Stimulated activated CD8-positive, alpha-beta memory T cell treated with anti-CD3 and anti-CD28 coated beads, Interleukin-4, amount 100 ng/mL, for 4 hours (primary cell): ENCODE data around the gene XK.
A peak's percentile ranks its signal among the peaks of the same experiment; 100 is the strongest.

Experiments
- DNase-seq, 2 donors: peaks; one replicate each; pipeline ENCODE4 v3.0.0-alpha.2; 2020; ENCODE audit warnings: low read depth in 2 of 2, low spot score in 1 of 2

Gene XK

GRCh38 chrX:37679230-37679629 lies 6.4 kb upstream of the XK start:
- DNase-seq = no peak

- no peak for DNase-seq
Observed at GRCh38 chrX:37679888-37680287, 5.7 kb upstream of the XK start.

- DNase-seq = no peak
Observed at GRCh38 chrX:37684426-37684825, 1.2 kb upstream of the XK start.

- no peak for DNase-seq
Observed at GRCh38 chrX:37684973-37685372, 618 bp upstream of the XK start.

- no peak for DNase-seq
Observed at GRCh38 chrX:37686369-37686995, 891 bp downstream of the XK start.

- no peak for DNase-seq
Observed at GRCh38 chrX:37686996-37687395, 1.4 kb downstream of the XK start.

GRCh38 chrX:37690119-37690518 lies 4.5 kb downstream of the XK start:
- DNase-seq = no peak

GRCh38 chrX:37692918-37693317 lies 7.3 kb downstream of the XK start:
- DNase-seq = no peak

GRCh38 chrX:37697169-37697760 lies 11.7 kb downstream of the XK start:
- no peak for DNase-seq

- DNase-seq = no peak
Observed at GRCh38 chrX:37701588-37701987, 16.0 kb downstream of the XK start.

- no peak for DNase-seq
Observed at GRCh38 chrX:37711991-37712390, 26.4 kb downstream of the XK start.

- DNase-seq = no peak
Observed at GRCh38 chrX:37712458-37712857, 26.9 kb downstream of the XK start.

- DNase-seq = no peak
Observed at GRCh38 chrX:37714479-37714878, 28.9 kb downstream of the XK start.

GRCh38 chrX:37716602-37717001 lies 31.0 kb downstream of the XK start:
- DNase-seq = no peak

GRCh38 chrX:37717708-37718107 lies 32.1 kb downstream of the XK start:
- no peak for DNase-seq

- DNase-seq = no peak
Observed at GRCh38 chrX:37722595-37722994, 37.0 kb downstream of the XK start.

GRCh38 chrX:37726346-37726745 lies 40.8 kb downstream of the XK start:
- no peak for DNase-seq

GRCh38 chrX:37745354-37745753 lies 59.8 kb downstream of the XK start:
- DNase-seq = peak; percentile 40 to 62

- DNase-seq = no peak
Observed at GRCh38 chrX:37745835-37746217, 60.2 kb downstream of the XK start.

GRCh38 chrX:37746218-37746941 lies 60.8 kb downstream of the XK start:
- no peak for DNase-seq

GRCh38 chrX:37746951-37747350 lies 61.4 kb downstream of the XK start:
- no peak for DNase-seq

- DNase-seq = no peak
Observed at GRCh38 chrX:37752281-37752680, 66.7 kb downstream of the XK start.

- no peak for DNase-seq
Observed at GRCh38 chrX:37752936-37753335, 67.3 kb downstream of the XK start.
